RWPE2 (cell line): ENCODE measurements around the gene TNFAIP3.

ENCODE experiments used
- ATAC-seq: fragments of 200-7000 bp; cut with Tn5 transposase; 3 replicates; pipeline ENCODE4 v1.9.1; 2021; ENCODE audit warnings: low read depth
- DNase-seq: peaks from one replicate; pipeline ENCODE4 v3.0.0-alpha.2; 2020; ENCODE audit warnings: low spot score
- H3K27ac ChIP-seq: fragments of 450-650 bp; 2 replicates; pipeline ENCODE4 v1.5.1; 2017; ENCODE audit warnings: mild to moderate bottlenecking; ENCODE audit not compliant: poor library complexity, severe bottlenecking
- H3K27me3 ChIP-seq: fragments of 250-450 bp; sonication (Bioruptor Pico); 2 replicates; pipeline ENCODE4 v1.5.1; 2021; ENCODE audit warnings: mild to moderate bottlenecking, moderate library complexity; ENCODE audit not compliant: insufficient read depth, poor library complexity, severe bottlenecking
- H3K36me3 ChIP-seq: fragments of 250-450 bp; sonication (Bioruptor Pico); 2 replicates; pipeline ENCODE4 v1.5.1; 2020; ENCODE audit warnings: low read depth, mild to moderate bottlenecking, moderate library complexity
- H3K4me1 ChIP-seq: fragments of 250-450 bp; sonication (Bioruptor Pico); 2 replicates; pipeline ENCODE4 v1.5.1; 2021; ENCODE audit warnings: mild to moderate bottlenecking, moderate library complexity; ENCODE audit not compliant: insufficient read depth, poor library complexity, severe bottlenecking
- H3K4me3 ChIP-seq: fragments of 250-450 bp; sonication (Bioruptor Pico); 2 replicates; pipeline ENCODE4 v1.5.1; 2021; ENCODE audit warnings: mild to moderate bottlenecking, moderate library complexity; ENCODE audit not compliant: severe bottlenecking
- H3K9me3 ChIP-seq: fragments of 250-450 bp; sonication (Bioruptor Pico); 2 replicates; pipeline ENCODE4 v1.5.1; 2021; ENCODE audit warnings: mild to moderate bottlenecking, moderate library complexity; ENCODE audit not compliant: severe bottlenecking
- TF ChIP-seq, protein P1 (sequence below): fragments of 450-650 bp; IDR thresholded peaks from one replicate; pipeline ENCODE4 v1.5.1; 2017; ENCODE audit warnings: mild to moderate bottlenecking, moderate library complexity; ENCODE audit not compliant: poor library complexity, severe bottlenecking

Gene TNFAIP3

DNA sequence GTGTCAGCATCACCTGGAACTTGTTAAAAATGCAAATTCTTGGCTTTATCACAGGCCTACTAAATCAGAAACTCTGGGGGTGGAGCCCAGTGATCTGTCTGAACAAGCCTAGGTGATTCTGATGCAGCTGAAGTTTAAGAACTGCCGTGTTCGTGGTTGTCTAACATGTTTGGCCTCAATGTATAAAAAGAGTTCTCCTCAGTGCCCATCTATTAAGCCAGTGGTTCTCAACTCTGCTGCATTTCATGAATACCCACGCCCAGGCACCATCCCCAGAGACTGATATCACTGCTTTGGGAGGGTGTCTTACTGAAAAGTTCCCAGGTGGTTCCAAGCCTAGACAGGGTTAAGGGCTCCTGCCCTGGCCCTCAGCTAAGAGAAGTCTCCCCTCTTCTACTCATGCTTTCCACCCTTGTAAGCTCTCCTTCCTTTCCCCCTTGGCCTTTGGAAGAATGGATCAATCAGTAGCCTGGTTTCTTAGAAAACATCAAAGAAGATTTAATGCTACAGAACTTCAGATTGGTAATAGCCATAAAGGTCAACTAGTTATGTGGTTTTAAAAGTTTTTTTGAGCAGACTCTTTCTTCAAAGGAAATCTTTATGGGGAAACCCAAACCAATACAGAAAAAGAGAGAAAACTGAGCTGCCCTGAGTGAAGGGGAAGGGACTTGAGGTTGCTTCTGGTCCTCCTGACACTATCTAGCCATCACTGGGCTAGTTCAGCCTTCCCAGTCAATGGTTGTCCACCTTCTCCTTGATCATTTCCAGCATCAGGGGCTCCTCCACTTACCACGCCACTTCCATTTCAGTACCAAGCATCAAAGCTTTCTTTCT, 38.9 kb upstream of the TNFAIP3 start:
- H3K36me3 ChIP-seq, result no peaks in the 10 kb centered on the region
- H3K27me3 ChIP-seq, result no peaks in the 10 kb centered on the region
- peak; percentile 33 for ATAC-seq
- TF ChIP-seq, protein P1, sequence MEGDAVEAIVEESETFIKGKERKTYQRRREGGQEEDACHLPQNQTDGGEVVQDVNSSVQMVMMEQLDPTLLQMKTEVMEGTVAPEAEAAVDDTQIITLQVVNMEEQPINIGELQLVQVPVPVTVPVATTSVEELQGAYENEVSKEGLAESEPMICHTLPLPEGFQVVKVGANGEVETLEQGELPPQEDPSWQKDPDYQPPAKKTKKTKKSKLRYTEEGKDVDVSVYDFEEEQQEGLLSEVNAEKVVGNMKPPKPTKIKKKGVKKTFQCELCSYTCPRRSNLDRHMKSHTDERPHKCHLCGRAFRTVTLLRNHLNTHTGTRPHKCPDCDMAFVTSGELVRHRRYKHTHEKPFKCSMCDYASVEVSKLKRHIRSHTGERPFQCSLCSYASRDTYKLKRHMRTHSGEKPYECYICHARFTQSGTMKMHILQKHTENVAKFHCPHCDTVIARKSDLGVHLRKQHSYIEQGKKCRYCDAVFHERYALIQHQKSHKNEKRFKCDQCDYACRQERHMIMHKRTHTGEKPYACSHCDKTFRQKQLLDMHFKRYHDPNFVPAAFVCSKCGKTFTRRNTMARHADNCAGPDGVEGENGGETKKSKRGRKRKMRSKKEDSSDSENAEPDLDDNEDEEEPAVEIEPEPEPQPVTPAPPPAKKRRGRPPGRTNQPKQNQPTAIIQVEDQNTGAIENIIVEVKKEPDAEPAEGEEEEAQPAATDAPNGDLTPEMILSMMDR, result no peak
- H3K4me3 ChIP-seq, result no peak overlapping the region
- DNase-seq, result no peak
- peak overlapping the region; percentile 92 for H3K27ac ChIP-seq
- H3K4me1 ChIP-seq, result peaks cover 62% of the 10 kb centered on the region
- H3K9me3 ChIP-seq, result no peaks in the 10 kb centered on the region

DNA sequence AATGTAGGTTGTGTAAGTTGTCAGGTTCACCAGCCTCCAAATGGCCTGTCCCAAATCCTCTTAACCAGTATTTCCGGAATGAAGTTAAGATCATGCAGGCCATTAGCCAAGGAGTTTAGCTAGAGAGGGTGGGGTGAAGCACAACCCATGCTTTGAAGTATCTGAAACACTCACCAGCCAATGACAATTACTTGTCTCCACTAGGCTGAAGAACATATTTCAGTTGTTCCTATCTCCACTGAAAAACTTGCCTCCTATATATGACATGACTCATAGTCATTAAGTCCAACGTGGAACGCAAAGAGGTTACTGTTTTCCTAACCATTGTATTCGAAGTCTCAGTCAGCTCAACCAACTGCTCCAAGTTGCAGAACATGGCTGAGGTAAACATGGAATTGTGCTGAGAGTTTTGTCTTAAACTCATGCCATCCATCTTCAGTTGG, 37.4 kb upstream of the TNFAIP3 start:
- Histone ChIP-seq H3K27me3 (no peaks in the 10 kb centered on the region), H3K9me3 (no peaks in the 10 kb centered on the region), H3K4me1 (peaks cover 58% of the 10 kb centered on the region), H3K4me3 (no peak overlapping the region), H3K27ac (peak overlapping the region; percentile 92), H3K36me3 (no peaks in the 10 kb centered on the region)
- ATAC-seq (peak; percentile 66), DNase-seq (no peak)
- TF ChIP-seq, protein P1, result no peak

DNA sequence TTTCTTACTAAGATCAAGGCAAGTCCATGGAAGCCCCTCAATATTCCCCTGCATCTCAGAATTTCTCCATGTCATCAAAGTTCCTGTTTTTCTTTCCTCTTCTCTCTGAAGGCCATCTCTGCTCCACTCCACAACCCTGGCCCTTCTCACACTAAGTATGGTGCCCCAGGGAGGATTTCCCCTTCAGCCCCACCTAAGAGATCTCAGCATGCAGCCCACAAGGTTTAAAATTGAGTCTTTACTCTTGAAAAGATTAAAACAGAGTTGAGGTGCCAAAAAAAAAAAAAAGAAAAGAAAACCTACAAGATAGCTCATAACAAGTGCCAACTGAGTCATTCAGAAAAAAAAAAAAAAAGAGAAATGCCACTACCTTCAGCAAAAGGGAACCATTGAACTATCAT, 36.5 kb upstream of the TNFAIP3 start:
- TF ChIP-seq, protein P1, result no peak
- no peak overlapping the region for H3K4me3 ChIP-seq
- DNase-seq, result no peak
- peak overlapping the region; percentile 92 for H3K27ac ChIP-seq
- no peaks in the 10 kb centered on the region for H3K36me3 ChIP-seq
- no peaks in the 10 kb centered on the region for H3K9me3 ChIP-seq
- H3K27me3 ChIP-seq, result no peaks in the 10 kb centered on the region
- no peak for ATAC-seq
- H3K4me1 ChIP-seq, result peaks cover 58% of the 10 kb centered on the region

DNA sequence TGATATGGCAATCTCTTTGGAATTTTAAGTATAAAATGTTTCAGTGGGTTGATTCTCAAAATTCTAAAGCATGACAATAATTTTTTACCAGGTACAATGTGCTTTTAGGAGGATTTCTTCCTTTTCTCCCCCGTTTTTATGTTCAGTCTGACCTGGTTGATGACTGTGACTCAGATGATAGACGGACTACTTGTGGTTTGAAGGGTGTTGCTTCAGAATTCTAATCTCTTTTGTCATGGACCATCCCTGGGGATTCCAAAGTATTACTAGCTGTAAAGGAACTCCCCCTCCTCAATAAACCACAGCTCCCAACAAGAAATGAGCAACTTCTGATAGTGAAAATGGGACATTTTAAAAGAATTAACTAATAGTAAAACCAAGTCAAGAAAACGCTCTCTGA, 34.9 kb upstream of the TNFAIP3 start:
- no peak for DNase-seq
- Histone ChIP-seq H3K4me3 (no peak overlapping the region), H3K27me3 (no peaks in the 10 kb centered on the region), H3K9me3 (no peaks in the 10 kb centered on the region), H3K27ac (peak overlapping the region; percentile 92), H3K4me1 (peaks cover 58% of the 10 kb centered on the region), H3K36me3 (no peaks in the 10 kb centered on the region)
- TF ChIP-seq, protein P1, result no peak
- ATAC-seq, result peak; percentile 84

DNA sequence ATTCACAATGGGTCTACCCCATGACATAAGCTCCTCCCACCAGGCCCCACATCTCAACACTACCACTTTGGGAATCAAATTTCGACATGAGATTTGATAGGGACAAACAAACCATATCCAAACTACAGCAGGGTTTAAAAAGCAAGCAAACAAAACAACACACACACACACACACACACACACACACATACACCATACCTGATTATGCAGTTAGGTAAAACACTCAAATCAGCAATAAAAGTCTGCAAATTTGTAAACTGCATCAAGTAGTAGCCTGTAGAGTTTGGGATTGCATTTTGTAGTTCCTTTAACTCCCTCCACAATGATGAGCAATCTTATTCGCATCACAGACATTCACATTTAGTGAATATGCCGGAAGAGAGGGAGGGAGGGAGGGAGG, 32.6 kb upstream of the TNFAIP3 start:
- Histone ChIP-seq H3K4me1 (peaks cover 34% of the 10 kb centered on the region), H3K27ac (no peak overlapping the region), H3K4me3 (no peak overlapping the region), H3K27me3 (no peaks in the 10 kb centered on the region), H3K36me3 (no peaks in the 10 kb centered on the region), H3K9me3 (no peaks in the 10 kb centered on the region)
- TF ChIP-seq, protein P1, result no peak
- DNase-seq (no peak), ATAC-seq (no peak)
